ENCODE data around the gene ITM2B. TPM values are rescaled to one million over a fixed set of nuclear protein-coding genes. Genes with fewer than 3 reads are reported as not detected.

Gene ITM2B
- total and polyA plus RNA-seq, 2 experiments from 2014 or later: 139 to 318 TPM

DNA sequence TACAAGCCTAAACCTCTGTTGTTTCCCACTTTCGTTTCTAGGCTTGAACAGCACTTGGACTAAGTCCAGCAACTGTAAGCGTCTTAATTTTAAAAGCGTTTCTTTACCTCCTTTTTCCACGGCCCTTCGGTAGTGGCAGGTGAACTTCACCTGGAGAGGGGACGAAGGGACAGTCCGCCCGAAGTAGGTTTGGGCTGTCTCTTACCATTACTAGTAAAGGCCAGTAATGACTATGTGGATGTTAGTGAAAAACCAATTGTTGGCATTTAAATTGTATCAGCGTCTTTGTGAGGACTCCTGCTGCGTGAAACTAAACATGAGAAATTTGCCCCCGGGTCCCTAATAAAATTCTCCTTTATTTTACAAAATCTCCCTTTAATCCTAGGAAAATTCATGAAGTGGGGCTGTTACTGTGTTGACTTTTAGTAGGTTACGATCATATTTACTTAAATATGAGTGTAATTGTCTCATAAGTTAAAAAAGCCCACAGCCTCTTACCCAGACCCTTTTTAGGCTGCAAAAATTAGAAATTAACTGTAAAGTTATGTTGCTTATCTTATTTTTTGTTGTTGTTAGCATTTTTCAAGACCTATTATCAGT, 983 bp downstream of the ITM2B start:
- DNase-seq (ENCODE audit: low spot score) (peak; percentile 21), ATAC-seq (peak; percentile 7)
- H3K79me2 ChIP-seq (replicated peaks; ENCODE audit: insufficient read depth): peaks cover 46% of the 10 kb centered on the region
- H3K27ac ChIP-seq (ENCODE audit: low read depth): peak overlapping the region; percentile 56; the same call in 1 of the 2 replicates
- no peaks in the 10 kb centered on the region for H3F3A ChIP-seq (replicated peaks; ENCODE audit: low read depth)
- H4K20me1 ChIP-seq (replicated peaks; ENCODE audit: insufficient read depth): no peaks in the 10 kb centered on the region; the same call in 1 of the 2 replicates
- 0 out of 2 replicates have a peak overlapping the region, but pooled peaks have one; percentile 2 for H2AFZ ChIP-seq
- TF ChIP-seq EZH2 (IDR thresholded peaks at IDR 0.05; ENCODE audit: low read depth, unreplicated experiment): no peak
- TF ChIP-seq, protein P1, sequence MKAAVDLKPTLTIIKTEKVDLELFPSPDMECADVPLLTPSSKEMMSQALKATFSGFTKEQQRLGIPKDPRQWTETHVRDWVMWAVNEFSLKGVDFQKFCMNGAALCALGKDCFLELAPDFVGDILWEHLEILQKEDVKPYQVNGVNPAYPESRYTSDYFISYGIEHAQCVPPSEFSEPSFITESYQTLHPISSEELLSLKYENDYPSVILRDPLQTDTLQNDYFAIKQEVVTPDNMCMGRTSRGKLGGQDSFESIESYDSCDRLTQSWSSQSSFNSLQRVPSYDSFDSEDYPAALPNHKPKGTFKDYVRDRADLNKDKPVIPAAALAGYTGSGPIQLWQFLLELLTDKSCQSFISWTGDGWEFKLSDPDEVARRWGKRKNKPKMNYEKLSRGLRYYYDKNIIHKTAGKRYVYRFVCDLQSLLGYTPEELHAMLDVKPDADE (IDR thresholded peaks at IDR 0.05): no peak
- TF ChIP-seq, protein P2, sequence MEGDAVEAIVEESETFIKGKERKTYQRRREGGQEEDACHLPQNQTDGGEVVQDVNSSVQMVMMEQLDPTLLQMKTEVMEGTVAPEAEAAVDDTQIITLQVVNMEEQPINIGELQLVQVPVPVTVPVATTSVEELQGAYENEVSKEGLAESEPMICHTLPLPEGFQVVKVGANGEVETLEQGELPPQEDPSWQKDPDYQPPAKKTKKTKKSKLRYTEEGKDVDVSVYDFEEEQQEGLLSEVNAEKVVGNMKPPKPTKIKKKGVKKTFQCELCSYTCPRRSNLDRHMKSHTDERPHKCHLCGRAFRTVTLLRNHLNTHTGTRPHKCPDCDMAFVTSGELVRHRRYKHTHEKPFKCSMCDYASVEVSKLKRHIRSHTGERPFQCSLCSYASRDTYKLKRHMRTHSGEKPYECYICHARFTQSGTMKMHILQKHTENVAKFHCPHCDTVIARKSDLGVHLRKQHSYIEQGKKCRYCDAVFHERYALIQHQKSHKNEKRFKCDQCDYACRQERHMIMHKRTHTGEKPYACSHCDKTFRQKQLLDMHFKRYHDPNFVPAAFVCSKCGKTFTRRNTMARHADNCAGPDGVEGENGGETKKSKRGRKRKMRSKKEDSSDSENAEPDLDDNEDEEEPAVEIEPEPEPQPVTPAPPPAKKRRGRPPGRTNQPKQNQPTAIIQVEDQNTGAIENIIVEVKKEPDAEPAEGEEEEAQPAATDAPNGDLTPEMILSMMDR (conservative IDR thresholded peaks at IDR 0.05; ENCODE audit: low read depth in 2 of 2): no peak
- TF ChIP-seq, protein P3, sequence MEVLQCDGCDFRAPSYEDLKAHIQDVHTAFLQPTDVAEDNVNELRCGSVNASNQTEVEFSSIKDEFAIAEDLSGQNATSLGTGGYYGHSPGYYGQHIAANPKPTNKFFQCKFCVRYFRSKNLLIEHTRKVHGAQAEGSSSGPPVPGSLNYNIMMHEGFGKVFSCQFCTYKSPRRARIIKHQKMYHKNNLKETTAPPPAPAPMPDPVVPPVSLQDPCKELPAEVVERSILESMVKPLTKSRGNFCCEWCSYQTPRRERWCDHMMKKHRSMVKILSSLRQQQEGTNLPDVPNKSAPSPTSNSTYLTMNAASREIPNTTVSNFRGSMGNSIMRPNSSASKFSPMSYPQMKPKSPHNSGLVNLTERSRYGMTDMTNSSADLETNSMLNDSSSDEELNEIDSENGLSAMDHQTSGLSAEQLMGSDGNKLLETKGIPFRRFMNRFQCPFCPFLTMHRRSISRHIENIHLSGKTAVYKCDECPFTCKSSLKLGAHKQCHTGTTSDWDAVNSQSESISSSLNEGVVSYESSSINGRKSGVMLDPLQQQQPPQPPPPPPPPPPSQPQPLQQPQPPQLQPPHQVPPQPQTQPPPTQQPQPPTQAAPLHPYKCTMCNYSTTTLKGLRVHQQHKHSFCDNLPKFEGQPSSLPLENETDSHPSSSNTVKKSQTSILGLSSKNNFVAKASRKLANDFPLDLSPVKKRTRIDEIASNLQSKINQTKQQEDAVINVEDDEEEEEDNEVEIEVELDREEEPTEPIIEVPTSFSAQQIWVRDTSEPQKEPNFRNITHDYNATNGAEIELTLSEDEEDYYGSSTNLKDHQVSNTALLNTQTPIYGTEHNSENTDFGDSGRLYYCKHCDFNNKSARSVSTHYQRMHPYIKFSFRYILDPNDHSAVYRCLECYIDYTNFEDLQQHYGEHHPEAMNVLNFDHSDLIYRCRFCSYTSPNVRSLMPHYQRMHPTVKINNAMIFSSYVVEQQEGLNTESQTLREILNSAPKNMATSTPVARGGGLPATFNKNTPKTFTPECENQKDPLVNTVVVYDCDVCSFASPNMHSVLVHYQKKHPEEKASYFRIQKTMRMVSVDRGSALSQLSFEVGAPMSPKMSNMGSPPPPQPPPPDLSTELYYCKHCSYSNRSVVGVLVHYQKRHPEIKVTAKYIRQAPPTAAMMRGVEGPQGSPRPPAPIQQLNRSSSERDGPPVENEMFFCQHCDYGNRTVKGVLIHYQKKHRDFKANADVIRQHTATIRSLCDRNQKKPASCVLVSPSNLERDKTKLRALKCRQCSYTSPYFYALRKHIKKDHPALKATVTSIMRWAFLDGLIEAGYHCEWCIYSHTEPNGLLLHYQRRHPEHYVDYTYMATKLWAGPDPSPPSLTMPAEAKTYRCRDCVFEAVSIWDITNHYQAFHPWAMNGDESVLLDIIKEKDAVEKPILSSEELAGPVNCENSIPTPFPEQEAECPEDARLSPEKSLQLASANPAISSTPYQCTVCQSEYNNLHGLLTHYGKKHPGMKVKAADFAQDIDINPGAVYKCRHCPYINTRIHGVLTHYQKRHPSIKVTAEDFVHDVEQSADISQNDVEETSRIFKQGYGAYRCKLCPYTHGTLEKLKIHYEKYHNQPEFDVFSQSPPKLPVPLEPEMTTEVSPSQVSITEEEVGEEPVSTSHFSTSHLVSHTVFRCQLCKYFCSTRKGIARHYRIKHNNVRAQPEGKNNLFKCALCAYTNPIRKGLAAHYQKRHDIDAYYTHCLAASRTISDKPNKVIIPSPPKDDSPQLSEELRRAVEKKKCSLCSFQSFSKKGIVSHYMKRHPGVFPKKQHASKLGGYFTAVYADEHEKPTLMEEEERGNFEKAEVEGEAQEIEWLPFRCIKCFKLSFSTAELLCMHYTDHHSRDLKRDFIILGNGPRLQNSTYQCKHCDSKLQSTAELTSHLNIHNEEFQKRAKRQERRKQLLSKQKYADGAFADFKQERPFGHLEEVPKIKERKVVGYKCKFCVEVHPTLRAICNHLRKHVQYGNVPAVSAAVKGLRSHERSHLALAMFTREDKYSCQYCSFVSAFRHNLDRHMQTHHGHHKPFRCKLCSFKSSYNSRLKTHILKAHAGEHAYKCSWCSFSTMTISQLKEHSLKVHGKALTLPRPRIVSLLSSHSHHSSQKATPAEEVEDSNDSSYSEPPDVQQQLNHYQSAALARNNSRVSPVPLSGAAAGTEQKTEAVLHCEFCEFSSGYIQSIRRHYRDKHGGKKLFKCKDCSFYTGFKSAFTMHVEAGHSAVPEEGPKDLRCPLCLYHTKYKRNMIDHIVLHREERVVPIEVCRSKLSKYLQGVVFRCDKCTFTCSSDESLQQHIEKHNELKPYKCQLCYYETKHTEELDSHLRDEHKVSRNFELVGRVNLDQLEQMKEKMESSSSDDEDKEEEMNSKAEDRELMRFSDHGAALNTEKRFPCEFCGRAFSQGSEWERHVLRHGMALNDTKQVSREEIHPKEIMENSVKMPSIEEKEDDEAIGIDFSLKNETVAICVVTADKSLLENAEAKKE (CRISPR knock-in tag; IDR thresholded peaks at IDR 0.05): no peak
- TF ChIP-seq STAT1 (IDR thresholded peaks at IDR 0.05; ENCODE audit: unreplicated experiment): no peak
- TF ChIP-seq EZH2phosphoT487 (IDR thresholded peaks at IDR 0.05; ENCODE audit: unreplicated experiment): no peak
- no peak for TF ChIP-seq CREB1 (CRISPR knock-in tag; IDR thresholded peaks at IDR 0.05; ENCODE audit: low read depth)
- TF ChIP-seq, protein P4, sequence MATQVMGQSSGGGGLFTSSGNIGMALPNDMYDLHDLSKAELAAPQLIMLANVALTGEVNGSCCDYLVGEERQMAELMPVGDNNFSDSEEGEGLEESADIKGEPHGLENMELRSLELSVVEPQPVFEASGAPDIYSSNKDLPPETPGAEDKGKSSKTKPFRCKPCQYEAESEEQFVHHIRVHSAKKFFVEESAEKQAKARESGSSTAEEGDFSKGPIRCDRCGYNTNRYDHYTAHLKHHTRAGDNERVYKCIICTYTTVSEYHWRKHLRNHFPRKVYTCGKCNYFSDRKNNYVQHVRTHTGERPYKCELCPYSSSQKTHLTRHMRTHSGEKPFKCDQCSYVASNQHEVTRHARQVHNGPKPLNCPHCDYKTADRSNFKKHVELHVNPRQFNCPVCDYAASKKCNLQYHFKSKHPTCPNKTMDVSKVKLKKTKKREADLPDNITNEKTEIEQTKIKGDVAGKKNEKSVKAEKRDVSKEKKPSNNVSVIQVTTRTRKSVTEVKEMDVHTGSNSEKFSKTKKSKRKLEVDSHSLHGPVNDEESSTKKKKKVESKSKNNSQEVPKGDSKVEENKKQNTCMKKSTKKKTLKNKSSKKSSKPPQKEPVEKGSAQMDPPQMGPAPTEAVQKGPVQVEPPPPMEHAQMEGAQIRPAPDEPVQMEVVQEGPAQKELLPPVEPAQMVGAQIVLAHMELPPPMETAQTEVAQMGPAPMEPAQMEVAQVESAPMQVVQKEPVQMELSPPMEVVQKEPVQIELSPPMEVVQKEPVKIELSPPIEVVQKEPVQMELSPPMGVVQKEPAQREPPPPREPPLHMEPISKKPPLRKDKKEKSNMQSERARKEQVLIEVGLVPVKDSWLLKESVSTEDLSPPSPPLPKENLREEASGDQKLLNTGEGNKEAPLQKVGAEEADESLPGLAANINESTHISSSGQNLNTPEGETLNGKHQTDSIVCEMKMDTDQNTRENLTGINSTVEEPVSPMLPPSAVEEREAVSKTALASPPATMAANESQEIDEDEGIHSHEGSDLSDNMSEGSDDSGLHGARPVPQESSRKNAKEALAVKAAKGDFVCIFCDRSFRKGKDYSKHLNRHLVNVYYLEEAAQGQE (IDR thresholded peaks at IDR 0.05; ENCODE audit: unreplicated experiment): no peak
- no peak for TF ChIP-seq ZNF331 (CRISPR knock-in tag; IDR thresholded peaks at IDR 0.05; ENCODE audit: low read depth)
- no peak for TF ChIP-seq NANOG (IDR thresholded peaks at IDR 0.05; ENCODE audit: borderline replicate concordance)
- TF ChIP-seq POLR2AphosphoS5 (IDR thresholded peaks at IDR 0.05; ENCODE audit: low read depth): no peak
- no peak for TF ChIP-seq JUNB (IDR thresholded peaks at IDR 0.05; ENCODE audit: unreplicated experiment)
- TF ChIP-seq ZNF114 (CRISPR knock-in tag; IDR thresholded peaks at IDR 0.05): no peak
- Mint-ChIP-seq H3K36me3 (ENCODE audit: low read depth) (no peaks in the 10 kb centered on the region; the same call in 2 of the 3 replicates), H3K4me1 (peaks cover 46% of the 10 kb centered on the region), H3K27ac (peak overlapping the region; percentile 93), H3K4me3 (peak overlapping the region; percentile 96), H3K27me3 (ENCODE audit: insufficient read depth, low read depth, poor library complexity) (peaks cover 6% of the 10 kb centered on the region), H3K9me3 (no peaks in the 10 kb centered on the region)
- H3K9me2 ChIP-seq (ENCODE audit: insufficient read depth): no peaks in the 10 kb centered on the region
- H3K4me3 ChIP-seq: peak overlapping the region; percentile 85
- peaks cover 4% of the 10 kb centered on the region; the same call in 1 of the 2 replicates for H3K27me3 ChIP-seq (ENCODE audit: insufficient read depth)
- no peaks in the 10 kb centered on the region for H3K36me3 ChIP-seq (ENCODE audit: insufficient read depth)
- H3K4me2 ChIP-seq: peak overlapping the region; percentile 84
- peaks cover 50% of the 10 kb centered on the region for H3K4me1 ChIP-seq (ENCODE audit: insufficient read depth)

Measured in GM23338 (cell line).